ENCODE results near the gene INPP4A.
A peak's percentile ranks its signal among the peaks of the same experiment; 100 is the strongest.
"Not testable (repeated sequence)": the region's sequence is repeated elsewhere in the genome, so short reads cannot be mapped to it uniquely, and the experiment has no call there.

INPP4A gene

DNA sequence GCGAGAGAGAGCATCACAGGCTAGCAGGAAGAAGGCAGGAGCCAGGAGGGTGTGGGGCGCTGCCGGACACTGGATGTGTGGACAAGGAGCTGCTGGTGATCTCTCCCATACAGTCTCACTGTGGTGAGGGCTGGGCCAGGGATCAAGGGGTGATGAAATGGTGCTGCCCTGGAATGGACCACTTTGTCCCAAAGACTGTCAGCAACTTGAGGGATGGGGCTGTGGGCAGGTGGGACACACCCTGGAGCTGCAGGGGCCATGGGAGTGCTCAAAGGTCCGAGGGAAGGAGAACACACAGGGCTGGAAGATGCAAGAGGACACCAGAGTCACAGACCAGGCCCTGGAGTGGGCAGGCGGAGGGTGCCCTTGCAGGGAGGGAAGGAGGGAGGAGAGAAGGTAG is 125.7 kb downstream of the INPP4A start:
- no peak for DNase-seq

DNA sequence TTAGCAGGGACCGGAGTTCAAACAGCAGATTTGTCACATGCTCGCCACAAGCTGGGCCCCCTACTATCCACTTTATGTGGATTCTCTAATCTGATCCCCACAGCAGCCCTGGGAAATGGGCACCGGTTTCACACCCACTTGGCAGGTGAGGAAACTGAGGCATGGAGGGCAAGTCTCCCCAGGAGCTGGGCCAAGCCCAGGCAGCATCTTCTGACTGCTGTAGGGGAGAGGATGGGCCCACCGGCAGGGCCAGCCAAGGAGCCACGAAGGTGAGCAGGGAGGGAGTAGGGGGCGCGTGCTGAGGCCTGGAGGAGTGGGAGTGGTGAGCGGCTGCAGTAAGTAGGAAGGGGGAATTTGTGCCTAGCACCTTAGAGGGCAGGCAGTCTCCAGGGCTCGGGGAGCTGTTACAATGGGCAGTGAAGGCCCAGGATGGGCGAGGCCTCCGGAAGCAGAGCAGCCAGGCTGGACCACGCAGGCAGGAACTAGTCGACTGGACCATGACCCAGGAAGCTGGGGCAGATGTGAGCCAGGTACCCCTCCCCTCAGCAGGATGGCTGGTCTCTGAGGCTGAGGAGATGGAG is 126.6 kb downstream of the INPP4A start:
- DNase-seq, result no peak

DNA sequence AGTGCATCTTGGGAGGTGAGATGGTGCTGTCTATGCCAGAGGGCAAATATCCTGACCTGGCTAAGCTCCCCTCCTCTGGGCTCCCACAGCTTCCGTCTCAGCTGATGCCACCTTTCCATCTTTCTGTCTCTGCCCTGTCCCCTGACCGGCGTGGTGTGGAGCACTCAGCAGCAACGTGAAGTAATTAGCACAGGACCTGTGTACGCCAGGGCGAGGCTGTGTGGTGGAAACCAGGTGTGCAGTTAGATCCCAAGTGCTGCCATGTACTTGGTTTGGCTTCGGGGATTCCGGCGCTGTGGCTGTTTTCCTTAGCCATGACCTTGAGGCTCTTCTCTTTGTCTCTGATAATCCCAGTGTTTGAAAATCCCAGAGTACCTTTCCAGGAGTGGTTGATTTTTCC is 127.1 kb downstream of the INPP4A start:
- DNase-seq, result no peak

DNA sequence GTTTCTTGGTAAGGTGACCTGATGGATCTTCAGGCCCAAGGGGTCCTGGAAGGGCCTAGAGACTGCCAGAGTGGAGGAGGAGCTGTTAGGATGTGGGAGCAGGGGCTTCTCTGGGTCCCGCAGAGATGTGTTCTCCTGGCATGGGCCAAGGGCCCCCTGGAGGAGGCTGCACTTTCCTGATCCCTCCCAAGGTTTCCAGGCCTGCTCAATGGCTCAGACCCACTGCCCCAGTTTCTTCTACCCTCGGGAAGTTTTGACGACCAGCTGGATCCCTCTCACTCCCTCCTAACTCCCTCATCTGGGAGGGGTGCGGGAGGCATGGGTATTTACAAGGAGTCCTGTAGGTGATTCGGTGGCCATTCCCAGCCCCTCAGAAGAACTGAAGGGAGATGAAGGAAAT is 127.6 kb downstream of the INPP4A start:
- no peak for DNase-seq

DNA sequence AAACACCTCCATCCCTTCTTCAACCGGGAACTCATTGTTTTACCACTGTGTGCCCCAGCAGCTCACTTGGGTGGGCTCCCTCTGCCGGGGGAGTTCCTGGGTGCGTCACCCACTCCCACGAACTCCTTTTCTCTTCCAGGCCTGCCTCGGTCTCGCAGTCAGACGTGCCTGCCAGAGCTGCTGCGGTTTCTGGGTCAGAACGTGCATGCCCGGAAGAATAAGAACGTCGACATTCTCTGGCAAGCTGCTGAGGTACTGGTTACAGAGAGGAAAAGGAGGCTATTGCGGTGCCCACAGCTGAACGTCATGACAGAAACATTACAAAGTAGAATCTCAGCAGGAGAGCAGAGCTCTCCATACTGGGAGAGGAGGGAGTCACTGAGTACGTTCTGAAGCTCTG is 128.0 kb downstream of the INPP4A start:
- no peak for DNase-seq

DNA sequence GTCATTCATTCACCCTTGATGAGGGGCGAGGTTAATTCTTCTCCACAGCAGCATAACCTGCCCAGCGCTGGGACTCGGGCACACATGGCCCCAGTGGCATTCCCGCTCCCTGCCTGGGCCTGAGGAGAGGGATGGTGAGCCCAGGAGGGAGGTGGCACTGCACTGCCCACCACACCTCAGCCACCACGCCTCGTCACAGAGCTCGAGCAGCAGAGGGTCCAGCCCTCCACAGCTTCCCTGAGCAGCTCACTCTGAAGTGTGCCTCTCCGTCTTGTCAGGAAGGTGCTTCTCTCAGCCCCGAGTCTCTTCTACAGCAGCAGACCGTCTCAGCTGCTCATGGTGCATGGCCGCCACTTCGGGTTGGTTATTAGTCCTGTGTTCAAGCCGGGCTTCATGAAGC is 128.8 kb downstream of the INPP4A start:
- DNase-seq, result no peak

DNA sequence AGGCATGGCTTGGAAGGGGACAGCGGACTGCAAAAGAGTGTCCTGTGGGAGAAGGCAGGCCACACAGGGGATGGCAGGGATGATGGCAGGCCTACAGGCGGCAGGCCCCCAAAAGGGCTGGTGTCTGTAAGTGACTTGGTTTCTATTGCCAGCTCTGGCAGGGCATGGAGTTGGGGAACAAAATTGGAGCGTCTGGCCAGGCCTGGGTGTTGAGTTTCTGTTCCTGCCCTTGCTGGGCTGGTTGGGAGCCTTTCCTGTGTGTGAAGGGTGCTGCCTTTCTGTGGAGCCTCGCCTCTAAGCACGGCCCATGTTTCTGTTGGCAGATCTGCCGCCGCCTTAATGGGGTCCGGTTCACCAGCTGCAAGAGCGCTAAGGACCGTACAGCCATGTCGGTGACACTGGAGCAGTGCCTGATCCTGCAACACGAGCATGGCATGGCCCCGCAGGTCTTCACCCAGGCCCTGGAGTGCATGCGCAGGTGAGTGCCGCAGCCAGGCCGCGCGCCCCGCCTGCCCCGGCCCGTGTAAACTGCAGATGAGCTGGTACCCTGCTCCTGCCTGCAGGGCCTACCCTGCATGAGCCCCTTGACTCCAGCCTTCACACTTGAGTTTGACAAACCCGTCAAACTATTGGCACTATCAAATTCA is 132.1 kb downstream of the INPP4A start:
- no peak for DNase-seq

DNA sequence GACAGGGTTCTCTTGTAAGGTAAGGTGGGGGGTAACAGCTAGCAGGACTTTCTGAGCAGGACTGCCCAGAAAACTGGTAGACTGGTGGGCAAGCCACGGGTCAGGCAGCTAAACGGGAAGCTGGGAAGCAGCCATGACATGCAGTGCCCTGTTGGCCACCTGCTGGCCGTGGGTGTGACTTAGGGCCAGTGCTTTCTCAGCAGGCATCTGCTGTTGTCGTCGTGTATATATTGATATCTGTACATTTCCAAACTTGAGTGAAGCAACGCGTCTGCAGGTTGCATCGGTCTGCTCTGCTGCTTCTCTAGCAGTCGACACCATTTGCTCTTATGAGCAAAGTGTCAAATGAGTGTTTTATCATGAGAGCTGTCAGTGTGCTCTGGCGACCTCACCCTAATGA is 132.7 kb downstream of the INPP4A start:
- DNase-seq, result no peak

DNA sequence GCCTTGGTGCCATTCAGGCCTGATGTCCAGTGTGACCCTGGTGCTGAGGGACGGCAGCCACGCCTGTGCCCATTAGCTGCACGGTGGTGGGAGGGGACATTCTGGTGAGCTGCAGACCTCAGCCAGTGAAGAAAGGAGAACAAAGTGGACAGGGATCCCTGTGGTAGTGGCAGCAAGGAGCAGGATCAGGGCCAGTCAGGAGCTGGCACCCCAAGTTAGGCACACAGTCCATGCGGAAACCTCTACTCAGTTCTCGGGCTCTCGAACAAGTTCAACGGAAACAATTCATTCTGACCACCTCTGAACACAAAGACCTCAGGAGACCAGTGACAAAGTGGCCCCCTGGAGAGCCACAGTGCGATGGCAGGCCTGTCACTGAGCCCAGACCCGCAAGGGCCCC is 133.6 kb downstream of the INPP4A start:
- no peak for DNase-seq

DNA sequence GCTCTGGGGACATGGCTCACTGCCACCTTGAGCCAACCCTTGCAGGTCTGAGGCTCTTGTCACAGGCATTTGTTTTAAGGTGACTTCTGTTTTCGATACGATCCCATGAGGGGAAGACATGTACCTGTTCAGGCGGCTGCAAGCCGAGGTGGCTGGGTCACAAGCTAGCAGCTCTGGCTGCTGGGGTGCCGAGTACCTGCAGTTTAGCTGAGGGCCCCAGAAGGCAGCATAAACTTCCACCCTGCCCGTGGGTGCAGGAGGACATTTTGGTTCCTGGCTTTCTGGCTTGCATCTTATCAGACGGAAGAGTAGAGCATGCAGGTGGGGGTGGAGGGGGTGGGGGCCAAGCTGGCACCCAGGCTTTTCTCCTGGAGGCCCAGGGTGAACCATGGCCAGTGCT is 135.3 kb downstream of the INPP4A start:
- no peak for DNase-seq

DNA sequence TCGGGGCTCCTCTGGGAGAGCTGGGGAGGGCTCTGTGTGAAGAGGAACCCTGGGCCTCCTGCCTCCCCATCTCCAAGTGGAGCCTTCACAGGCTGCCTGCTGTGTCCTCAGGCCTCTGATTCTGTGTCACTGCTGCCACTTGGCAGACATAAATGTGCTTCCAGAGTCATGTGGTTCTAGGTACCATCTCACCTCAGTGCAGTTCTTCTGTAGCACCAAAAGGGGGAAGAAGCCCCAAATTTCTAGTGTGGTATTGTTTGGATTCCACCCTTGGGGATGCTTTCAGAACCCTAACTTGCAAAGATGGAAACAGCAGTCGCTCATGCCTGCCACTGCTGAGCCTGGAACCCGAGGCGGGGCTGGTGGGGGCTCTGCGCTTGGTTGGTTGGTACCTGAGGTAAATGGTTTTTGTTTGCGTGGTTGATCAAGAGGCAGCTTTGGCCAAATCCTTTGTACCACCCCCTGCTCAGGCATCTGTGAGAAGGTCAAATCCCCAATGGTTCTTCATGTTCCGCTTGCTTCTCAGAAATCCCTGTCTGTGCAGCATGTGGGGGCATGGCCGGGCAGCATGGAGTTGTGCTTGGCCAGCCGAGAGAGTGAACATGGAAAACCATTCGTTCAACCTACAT is 136.1 kb downstream of the INPP4A start:
- DNase-seq, result no peak

DNA sequence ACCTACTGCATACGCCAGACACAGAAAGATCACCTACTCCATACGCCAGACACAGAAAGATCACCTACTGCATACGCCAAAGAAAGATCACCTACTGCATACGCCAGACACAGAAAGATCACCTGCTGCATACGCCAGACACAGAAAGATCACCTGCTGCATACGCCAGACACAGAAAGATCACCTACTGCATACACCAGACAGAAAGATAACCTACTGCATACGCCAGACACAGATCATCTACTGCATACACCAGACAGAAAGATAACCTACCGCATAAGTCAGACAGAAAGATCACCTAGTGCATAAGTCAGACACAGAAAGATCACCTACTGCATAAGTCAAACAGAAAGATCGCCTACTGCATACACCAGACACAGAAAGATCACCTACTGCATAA is 137.9 kb downstream of the INPP4A start:
- no peak for DNase-seq

DNA sequence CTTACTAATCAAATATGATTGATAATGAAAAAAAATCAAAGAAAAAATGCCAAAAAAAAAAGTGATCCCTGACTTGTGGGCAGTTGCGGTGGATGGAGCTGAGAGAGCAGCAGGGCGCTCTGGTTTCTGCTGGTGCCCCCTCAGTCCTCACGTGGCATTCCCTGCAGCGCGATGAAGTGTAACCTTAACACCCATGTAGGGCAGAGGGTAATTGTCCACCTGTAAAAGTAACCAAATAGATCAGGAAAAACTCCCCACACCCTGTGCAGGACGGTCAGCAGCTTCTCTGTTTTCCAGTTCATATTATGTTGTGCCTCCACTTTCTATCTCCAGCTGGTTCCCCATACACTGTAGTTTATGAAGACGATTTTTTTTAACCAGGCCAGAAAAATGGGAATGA is 138.6 kb downstream of the INPP4A start:
- DNase-seq, result no peak

DNA sequence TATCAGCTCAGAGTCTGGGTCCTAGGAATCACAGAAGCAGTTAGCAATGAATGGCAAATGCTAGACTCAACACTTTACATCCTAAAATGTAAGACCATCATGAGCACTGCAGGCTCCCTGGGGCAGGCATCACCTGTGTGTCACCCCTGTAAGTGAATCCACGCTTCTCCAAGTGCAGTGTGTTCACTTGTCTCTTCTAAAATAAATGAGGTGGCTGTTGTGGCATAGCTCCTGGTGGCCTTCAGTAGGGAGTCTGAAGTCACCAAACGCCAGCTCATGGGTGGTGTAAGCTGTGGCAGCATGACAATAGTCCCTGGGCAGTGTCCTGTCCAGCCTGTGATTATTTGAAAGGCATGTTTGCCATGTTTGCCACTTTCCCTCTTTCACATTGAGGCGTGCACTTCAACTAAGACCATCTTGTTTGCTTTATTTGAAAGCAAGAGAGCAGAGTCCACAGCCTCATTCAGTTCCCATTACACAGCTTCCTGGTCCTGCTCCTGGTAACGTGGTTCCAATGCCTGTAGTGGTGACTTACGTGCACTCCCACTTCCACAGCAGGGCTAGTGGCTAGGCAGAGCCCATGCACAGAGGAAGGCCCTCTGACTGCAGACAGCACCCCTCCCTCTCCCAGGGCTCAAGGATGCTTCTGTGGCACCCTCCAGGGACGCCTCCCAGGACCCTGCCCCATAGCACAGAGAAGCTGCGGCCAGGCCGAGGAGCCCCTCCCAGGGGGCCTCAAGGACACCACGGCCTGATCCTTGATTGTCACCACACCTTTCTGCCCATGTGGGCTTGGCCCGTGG is 139.4 kb downstream of the INPP4A start:
- no peak for DNase-seq

DNA sequence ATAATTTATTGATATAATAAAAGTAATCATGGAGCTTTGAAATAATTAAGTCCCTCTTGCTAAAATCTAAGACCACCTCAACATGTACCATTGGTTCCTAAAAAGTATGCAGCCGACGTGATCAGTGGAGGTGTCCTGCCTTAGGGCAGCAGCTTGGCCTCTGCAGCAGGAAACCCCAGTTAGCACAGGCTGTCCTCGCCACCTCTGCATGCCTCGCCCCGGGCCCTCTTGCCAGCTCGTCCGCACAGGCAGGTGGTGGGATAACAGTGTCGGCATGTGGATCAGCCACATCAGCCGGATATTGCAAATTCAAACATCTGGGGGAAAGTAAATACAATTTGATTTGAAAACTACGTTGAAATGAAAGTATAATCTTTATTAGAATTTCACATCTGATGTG is 140.7 kb downstream of the INPP4A start:
- DNase-seq, result no peak

DNA sequence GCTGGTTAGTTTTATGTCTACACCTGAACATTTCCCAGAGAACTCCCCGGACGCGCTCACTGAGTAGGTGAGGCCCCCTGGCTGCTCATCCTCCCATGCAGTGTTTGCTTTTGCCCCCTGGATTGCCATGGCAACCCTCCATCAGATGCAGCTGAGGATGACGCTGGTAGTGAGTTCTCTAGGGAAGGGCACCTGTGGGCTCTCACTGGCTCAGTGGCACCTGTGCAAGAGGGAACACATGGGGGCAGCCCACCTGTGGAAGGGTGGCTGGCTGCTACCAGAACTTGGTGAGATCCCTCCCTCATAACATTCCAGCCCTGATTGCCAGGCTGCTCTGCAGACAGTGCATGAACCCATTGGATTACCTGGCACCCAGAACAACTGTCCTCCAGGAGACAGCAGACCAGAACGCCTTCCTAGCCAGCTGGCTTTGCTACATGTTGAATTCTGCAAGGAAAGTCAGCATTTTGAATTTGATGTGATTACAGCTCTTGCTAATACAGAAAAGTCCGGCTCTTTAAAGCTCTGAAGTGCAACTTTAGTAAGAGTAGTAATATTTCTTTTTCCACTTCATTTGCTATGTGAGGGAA is 142.0 kb downstream of the INPP4A start:
- no peak for DNase-seq

DNA sequence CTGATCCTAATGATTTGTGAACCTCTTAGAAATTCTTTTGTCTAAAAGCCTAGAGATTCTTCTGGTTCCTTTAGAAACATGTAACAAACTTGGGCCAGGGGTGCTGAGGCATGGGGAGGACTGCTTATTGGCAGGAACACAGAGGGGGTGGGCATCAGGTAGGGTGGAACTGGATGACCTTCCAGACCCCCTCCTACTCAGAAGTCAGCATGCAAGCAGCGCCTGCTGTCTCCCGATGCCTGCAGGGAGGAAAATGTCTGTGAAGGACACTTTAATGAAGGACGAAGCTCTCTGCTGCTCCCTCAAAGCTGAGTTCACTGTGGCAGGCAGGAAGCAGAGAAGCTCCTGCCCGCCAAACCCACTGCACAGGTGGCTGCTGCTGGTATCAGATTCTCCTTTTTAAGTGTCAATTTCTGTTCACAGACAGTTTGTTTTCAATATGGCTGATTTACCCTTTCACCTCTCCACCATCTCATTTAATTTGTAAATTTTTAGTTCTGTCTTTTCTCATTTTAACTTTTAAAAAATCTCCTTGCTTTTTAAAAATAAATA is 144.3 kb downstream of the INPP4A start:
- no peak for DNase-seq

DNA sequence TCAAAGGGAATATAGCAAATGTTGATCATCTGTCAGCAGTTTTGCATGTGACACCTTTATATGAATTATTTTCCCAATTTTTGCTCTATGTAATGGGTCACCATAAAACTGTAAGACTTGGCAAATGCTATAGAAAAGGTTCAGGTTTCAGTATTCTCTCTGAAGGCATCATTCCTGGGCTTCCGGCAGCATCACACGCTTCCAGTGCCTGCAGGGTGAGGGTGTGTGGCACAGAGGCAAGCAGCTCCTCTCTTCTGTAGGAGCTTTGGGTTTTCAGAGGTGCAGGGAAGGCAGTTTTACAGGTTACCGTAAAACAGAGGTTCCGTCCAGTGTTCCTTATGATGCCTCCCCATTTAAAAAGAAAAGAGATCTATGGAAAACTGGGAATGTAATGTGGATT is 144.8 kb downstream of the INPP4A start:
- DNase-seq, result no peak

DNA sequence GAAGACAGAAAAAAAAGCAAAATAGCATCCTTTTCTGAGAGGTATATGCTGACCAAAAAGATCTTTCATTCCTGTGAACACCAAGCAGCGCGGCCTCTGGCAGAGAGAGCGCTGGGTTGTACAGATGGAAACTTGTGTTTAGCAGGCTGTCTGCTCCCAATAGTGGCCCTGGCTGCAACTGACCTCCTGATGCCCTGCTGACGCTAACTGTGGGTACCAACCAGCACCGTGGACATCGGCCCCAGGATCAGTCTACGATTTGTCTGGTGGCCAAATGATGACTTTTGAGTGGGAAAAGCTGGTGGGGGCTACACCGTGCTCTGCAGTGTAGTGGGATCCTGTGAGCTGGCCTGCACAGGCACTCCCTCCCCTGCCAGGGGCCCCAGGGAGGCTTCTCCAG is 147.9 kb downstream of the INPP4A start:
- no peak for DNase-seq

DNA sequence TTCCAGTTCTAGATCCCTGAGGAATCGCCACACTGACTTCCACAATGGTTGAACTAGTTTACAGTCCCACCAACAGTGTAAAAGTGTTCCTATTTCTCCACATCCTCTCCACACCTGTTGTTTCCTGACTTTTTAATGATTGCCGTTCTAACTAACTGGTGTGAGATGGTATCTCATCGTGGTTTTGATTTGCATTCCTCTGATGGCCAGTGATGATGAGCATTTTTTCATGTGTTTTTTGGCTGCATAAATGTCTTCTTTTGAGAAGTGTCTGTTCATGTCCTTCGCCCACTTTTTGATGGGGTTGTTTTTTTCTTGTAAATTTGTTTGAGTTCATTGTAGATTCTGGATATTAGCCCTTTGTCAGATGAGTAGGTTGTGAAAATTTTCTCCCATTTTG is 150.0 kb downstream of the INPP4A start:
- DNase-seq, result not testable (repeated sequence)

DNA sequence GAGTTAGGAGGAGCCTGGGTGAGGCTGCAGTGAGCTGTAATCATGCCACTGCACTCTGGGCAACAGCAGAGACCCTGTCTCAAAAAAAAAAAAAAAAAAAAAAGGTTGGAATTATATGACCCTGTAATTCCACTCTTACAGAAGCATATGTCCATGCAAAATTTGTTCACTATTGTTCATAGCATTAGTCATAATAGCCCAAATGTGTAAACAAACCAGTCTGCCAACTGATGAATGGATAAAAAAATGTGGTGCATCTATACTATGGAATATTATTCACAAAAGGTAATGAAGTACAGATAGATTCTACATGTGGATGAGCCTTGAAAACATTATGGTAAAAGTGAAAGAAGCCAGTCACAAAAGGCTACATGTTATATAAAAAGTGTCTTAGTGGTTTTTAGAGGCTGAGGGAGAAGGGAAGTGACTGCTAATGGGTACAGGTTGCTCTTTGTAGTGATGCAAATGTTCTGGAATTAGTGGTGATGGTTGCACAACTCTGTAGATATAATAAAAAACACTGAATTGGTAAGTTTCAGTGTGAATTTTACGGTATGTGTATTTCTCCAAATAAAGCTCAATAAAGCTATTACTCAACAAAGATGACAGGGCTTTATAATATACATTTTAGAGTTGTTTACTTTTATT is 154.2 kb downstream of the INPP4A start:
- no peak for DNase-seq

DNA sequence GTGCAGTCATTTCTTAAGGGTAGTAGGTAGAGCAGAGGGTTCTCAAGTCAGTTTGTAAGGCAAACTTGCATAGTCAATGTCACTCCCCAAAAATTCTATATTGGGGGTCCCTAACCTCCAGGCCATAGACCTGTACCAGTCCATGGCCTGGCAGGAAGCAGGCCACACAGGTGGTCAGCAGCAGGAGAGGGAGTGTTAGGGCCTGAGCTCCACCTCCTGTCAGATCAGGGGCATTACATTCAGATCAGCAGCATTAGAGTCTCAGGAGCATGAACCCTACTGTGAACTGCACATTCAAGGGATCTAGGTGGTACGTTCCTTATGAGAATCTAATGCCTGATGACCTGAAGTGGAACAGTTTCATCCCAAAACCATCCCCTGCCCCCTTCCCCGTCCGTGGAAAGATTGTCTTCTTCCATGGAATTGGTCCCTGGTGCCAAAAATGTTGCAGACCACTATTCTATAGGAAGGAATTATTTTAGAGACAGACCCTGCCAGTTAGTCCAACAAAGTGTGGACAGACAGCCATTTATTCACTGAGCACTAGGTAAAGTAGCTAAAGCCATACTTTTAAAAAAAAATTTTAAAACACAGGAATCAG is 157.0 kb downstream of the INPP4A start:
- peak; percentile 15 for DNase-seq
